RWPE2 (cell line): ENCODE measurements around the gene PCDHGB2.
"Not testable (repeated sequence)": the region's sequence is repeated elsewhere in the genome, so short reads cannot be mapped to it uniquely, and the experiment has no call there.

ENCODE experiments used
- ATAC-seq: fragments of 200-7000 bp; cut with Tn5 transposase; 3 replicates; pipeline ENCODE4 v1.9.1; 2021; ENCODE audit warnings: low read depth
- DNase-seq: peaks from one replicate; pipeline ENCODE4 v3.0.0-alpha.2; 2020; ENCODE audit warnings: low spot score
- H3K27ac ChIP-seq: fragments of 450-650 bp; 2 replicates; pipeline ENCODE4 v1.5.1; 2017; ENCODE audit warnings: mild to moderate bottlenecking; ENCODE audit not compliant: poor library complexity, severe bottlenecking
- H3K27me3 ChIP-seq: fragments of 250-450 bp; sonication (Bioruptor Pico); 2 replicates; pipeline ENCODE4 v1.5.1; 2021; ENCODE audit warnings: mild to moderate bottlenecking, moderate library complexity; ENCODE audit not compliant: insufficient read depth, poor library complexity, severe bottlenecking
- H3K36me3 ChIP-seq: fragments of 250-450 bp; sonication (Bioruptor Pico); 2 replicates; pipeline ENCODE4 v1.5.1; 2020; ENCODE audit warnings: low read depth, mild to moderate bottlenecking, moderate library complexity
- H3K4me1 ChIP-seq: fragments of 250-450 bp; sonication (Bioruptor Pico); 2 replicates; pipeline ENCODE4 v1.5.1; 2021; ENCODE audit warnings: mild to moderate bottlenecking, moderate library complexity; ENCODE audit not compliant: insufficient read depth, poor library complexity, severe bottlenecking
- H3K4me3 ChIP-seq: fragments of 250-450 bp; sonication (Bioruptor Pico); 2 replicates; pipeline ENCODE4 v1.5.1; 2021; ENCODE audit warnings: mild to moderate bottlenecking, moderate library complexity; ENCODE audit not compliant: severe bottlenecking
- H3K9me3 ChIP-seq: fragments of 250-450 bp; sonication (Bioruptor Pico); 2 replicates; pipeline ENCODE4 v1.5.1; 2021; ENCODE audit warnings: mild to moderate bottlenecking, moderate library complexity; ENCODE audit not compliant: severe bottlenecking
- CTCF ChIP-seq: fragments of 450-650 bp; IDR thresholded peaks from one replicate; pipeline ENCODE4 v1.5.1; 2017; ENCODE audit warnings: mild to moderate bottlenecking, moderate library complexity; ENCODE audit not compliant: poor library complexity, severe bottlenecking

PCDHGB2 gene

GRCh38 chr5:141330299-141331080, 29.3 kb upstream of the PCDHGB2 start, which contains the start of gene PCDHGA1:
PCDHGA1 (plus strand) TSS chr5:141330514.
- DNase-seq (no peak), ATAC-seq (peak; percentile 48)
- no peak within 1 kb of the TSS for H3K27ac ChIP-seq
- H3K36me3 ChIP-seq = no peaks in the 10 kb centered on the region
- H3K4me3 ChIP-seq = no peak within 1 kb of the TSS
- peaks cover 2% of the 10 kb centered on the region for H3K9me3 ChIP-seq
- peak; percentile 60 for TF ChIP-seq CTCF
- H3K4me1 ChIP-seq = peaks cover 4% of the 10 kb centered on the region
- H3K27me3 ChIP-seq = peaks cover 60% of the 10 kb centered on the region

- H3K9me3 ChIP-seq, H3K27ac ChIP-seq, H3K4me3 ChIP-seq, DNase-seq, H3K36me3 ChIP-seq, ATAC-seq, H3K4me1 ChIP-seq: not testable (repeated sequence)
- H3K27me3 ChIP-seq = peaks cover 81% of the 10 kb centered on the region
These were observed 27.2 kb upstream of the PCDHGB2 start for GRCh38 chr5:141332571-141332970.

GRCh38 chr5:141338538-141339306, 21.1 kb upstream of the PCDHGB2 start, which contains the start of gene PCDHGA2:
PCDHGA2 (plus strand) TSS chr5:141338760.
- H3K9me3 ChIP-seq = peaks cover 7% of the 10 kb centered on the region
- no peak within 1 kb of the TSS for H3K27ac ChIP-seq
- TF ChIP-seq CTCF = peak; percentile 51
- peak within 1 kb of the TSS; percentile 21 for H3K4me3 ChIP-seq
- peak; percentile 41 for ATAC-seq
- peaks cover 94% of the 10 kb centered on the region for H3K27me3 ChIP-seq
- H3K4me1 ChIP-seq = no peaks in the 10 kb centered on the region
- no peaks in the 10 kb centered on the region for H3K36me3 ChIP-seq
- no peak for DNase-seq

GRCh38 chr5:141340781-141341354, 18.9 kb upstream of the PCDHGB2 start:
- DNase-seq, H3K27ac ChIP-seq, H3K4me3 ChIP-seq, H3K4me1 ChIP-seq, ATAC-seq, H3K9me3 ChIP-seq, H3K36me3 ChIP-seq: not testable (repeated sequence)
- peaks cover 89% of the 10 kb centered on the region for H3K27me3 ChIP-seq

GRCh38 chr5:141342773-141343172, 17.0 kb upstream of the PCDHGB2 start:
- DNase-seq = no peak
- no peak for ATAC-seq
- no peak overlapping the region for H3K4me3 ChIP-seq
- no peaks in the 10 kb centered on the region for H3K4me1 ChIP-seq
- H3K27me3 ChIP-seq = peaks cover 83% of the 10 kb centered on the region
- TF ChIP-seq CTCF = no peak
- no peaks in the 10 kb centered on the region for H3K36me3 ChIP-seq
- peaks cover 7% of the 10 kb centered on the region for H3K9me3 ChIP-seq
- no peak overlapping the region for H3K27ac ChIP-seq
